ENCODE results near the gene PTH2R. TPM values are rescaled to one million over a fixed set of nuclear protein-coding genes. Genes with fewer than 3 reads are reported as not detected.
"Not testable (repeated sequence)": the region's sequence is repeated elsewhere in the genome, so short reads cannot be mapped to it uniquely, and the experiment has no call there.

Gene PTH2R
- total RNA-seq, 1 experiment from 2014 or later, result 17.3 TPM

- in situ Hi-C loops (cut with HindIII; ENCODE audit: low pct_unique_long_range_greater_than_20kb, low sequenced_read_pairs), result no loop called here
- DNase-seq (ENCODE audit: low read depth), result no peak
Observed at GRCh38 chr2:208515099-208515498, 108.5 kb downstream of the PTH2R start.

GRCh38 chr2:208523069-208523468 lies 116.5 kb downstream of the PTH2R start:
- DNase-seq (ENCODE audit: low read depth); in situ Hi-C loops (cut with HindIII; ENCODE audit: low pct_unique_long_range_greater_than_20kb, low sequenced_read_pairs): not testable (repeated sequence)

GRCh38 chr2:208525165-208525564 lies 118.6 kb downstream of the PTH2R start:
- DNase-seq (ENCODE audit: low read depth); in situ Hi-C loops (cut with HindIII; ENCODE audit: low pct_unique_long_range_greater_than_20kb, low sequenced_read_pairs): not testable (repeated sequence)

GRCh38 chr2:208529796-208530195 lies 123.2 kb downstream of the PTH2R start:
- no peak for DNase-seq (ENCODE audit: low read depth)
- in situ Hi-C loops (cut with HindIII; ENCODE audit: low pct_unique_long_range_greater_than_20kb, low sequenced_read_pairs), result loop anchor here (10.0 kb wide), 1 partner anchor 55 kb away; no protein-coding TSS in a partner anchor

GRCh38 chr2:208531361-208531760 lies 124.8 kb downstream of the PTH2R start:
- no peak for DNase-seq (ENCODE audit: low read depth)
- in situ Hi-C loops (cut with HindIII; ENCODE audit: low pct_unique_long_range_greater_than_20kb, low sequenced_read_pairs), result loop anchor here (10.0 kb wide), 1 partner anchor 57 kb away; no protein-coding TSS in a partner anchor

- in situ Hi-C loops (cut with HindIII; ENCODE audit: low pct_unique_long_range_greater_than_20kb, low sequenced_read_pairs), result loop anchor here (10.0 kb wide), 1 partner anchor 61 kb away; no protein-coding TSS in a partner anchor
- not testable (repeated sequence) for DNase-seq (ENCODE audit: low read depth)
Observed at GRCh38 chr2:208535578-208535977, 129.0 kb downstream of the PTH2R start.

- no peak for DNase-seq (ENCODE audit: low read depth)
- in situ Hi-C loops (cut with HindIII; ENCODE audit: low pct_unique_long_range_greater_than_20kb, low sequenced_read_pairs), result no loop called here
Observed at GRCh38 chr2:208541461-208541988, 134.9 kb downstream of the PTH2R start.

- in situ Hi-C loops (cut with HindIII; ENCODE audit: low pct_unique_long_range_greater_than_20kb, low sequenced_read_pairs), result no loop called here
Observed at GRCh38 chr2:208541989-208542464, 135.4 kb downstream of the PTH2R start.

GRCh38 chr2:208542465-208543041 lies 136.0 kb downstream of the PTH2R start:
- peak; percentile 90 for DNase-seq (ENCODE audit: low read depth)
- in situ Hi-C loops (cut with HindIII; ENCODE audit: low pct_unique_long_range_greater_than_20kb, low sequenced_read_pairs), result no loop called here

More at GRCh38 chr2:208541989-208542464, 135.4 kb downstream of the PTH2R start:
- DNase-seq (ENCODE audit: low read depth), result no peak

Other genes starting within 250 kb of the PTH2R start
- gene CRYGA, start 243.2 kb upstream of the PTH2R start, total RNA-seq (2014; rRNA removed; shearing (Covaris generic); ENCODE audit: low replicate concordance), result not detected in 2 replicates
- gene C2orf80, start 216.8 kb upstream of the PTH2R start, total RNA-seq (2014; rRNA removed; shearing (Covaris generic); ENCODE audit: low replicate concordance), result not detected in 2 replicates
- gene IDH1, start 151.7 kb upstream of the PTH2R start, total RNA-seq (2014; rRNA removed; shearing (Covaris generic); ENCODE audit: low replicate concordance), result 66.9 and 79.0 TPM in 2 replicates
- gene PIKFYVE, start 140.5 kb upstream of the PTH2R start, total RNA-seq (2014; rRNA removed; shearing (Covaris generic); ENCODE audit: low replicate concordance), result 7.4 and 10.1 TPM in 2 replicates